BE2C (cell line): ENCODE measurements around the gene CDH4.

Source experiments
- DNase-seq: peaks from one replicate; pipeline ENCODE4 v3.0.0-alpha.2; 2020
- H3K27me3 ChIP-seq: fragments of 250-450 bp; sonication (Bioruptor Pico); 2 replicates; pipeline ENCODE4 v1.5.1; 2020; ENCODE audit warnings: mild to moderate bottlenecking
- H3K36me3 ChIP-seq: fragments of 250-450 bp; sonication (Bioruptor Pico); 2 replicates; pipeline ENCODE4 v1.5.1; 2020; ENCODE audit warnings: mild to moderate bottlenecking
- H3K4me1 ChIP-seq: fragments of 250-450 bp; sonication (Bioruptor Pico); 2 replicates; pipeline ENCODE4 v1.5.1; 2020
- H3K4me3 ChIP-seq: 2 replicates; pipeline ENCODE4 v1.5.1; 2011; ENCODE audit warnings: low read depth, low read length
- H3K9me3 ChIP-seq: fragments of 250-450 bp; sonication (Bioruptor Pico); 2 replicates; pipeline ENCODE4 v1.5.1; 2020
- CTCF ChIP-seq: IDR thresholded peaks from 2 replicates; pipeline ENCODE4 v1.5.1; 2012; ENCODE audit warnings: mild to moderate bottlenecking, low read depth, low read length

The CDH4 gene

GRCh38 chr20:61535536-61535935, 283.5 kb downstream of the CDH4 start:
- TF ChIP-seq CTCF = no peak
- Histone ChIP-seq H3K4me1 (no peaks in the 10 kb centered on the region), H3K27me3 (no peaks in the 10 kb centered on the region)

GRCh38 chr20:61535956-61536355, 283.9 kb downstream of the CDH4 start:
- DNase-seq = no peak
- TF ChIP-seq CTCF = no peak
- Histone ChIP-seq H3K4me1 (no peaks in the 10 kb centered on the region), H3K27me3 (no peaks in the 10 kb centered on the region), H3K4me3 (no peak overlapping the region), H3K9me3 (no peaks in the 10 kb centered on the region), H3K36me3 (no peaks in the 10 kb centered on the region)

More at GRCh38 chr20:61535536-61535935, 283.5 kb downstream of the CDH4 start:
- no peak overlapping the region for H3K4me3 ChIP-seq
- H3K36me3 ChIP-seq = no peaks in the 10 kb centered on the region
- DNase-seq = no peak
- H3K9me3 ChIP-seq = no peaks in the 10 kb centered on the region

GRCh38 chr20:61536671-61537070, 284.6 kb downstream of the CDH4 start:
- Histone ChIP-seq H3K4me3 (no peak overlapping the region), H3K4me1 (no peaks in the 10 kb centered on the region), H3K27me3 (no peaks in the 10 kb centered on the region), H3K9me3 (no peaks in the 10 kb centered on the region), H3K36me3 (no peaks in the 10 kb centered on the region)
- no peak for TF ChIP-seq CTCF
- no peak for DNase-seq

- no peak for TF ChIP-seq CTCF
- Histone ChIP-seq H3K4me3 (no peak overlapping the region), H3K36me3 (no peaks in the 10 kb centered on the region), H3K9me3 (no peaks in the 10 kb centered on the region), H3K27me3 (no peaks in the 10 kb centered on the region), H3K4me1 (no peaks in the 10 kb centered on the region)
- no peak for DNase-seq
Observed at GRCh38 chr20:61537239-61538182, 285.4 kb downstream of the CDH4 start.

- Histone ChIP-seq H3K27me3 (no peaks in the 10 kb centered on the region), H3K4me3 (no peak overlapping the region), H3K4me1 (no peaks in the 10 kb centered on the region), H3K36me3 (no peaks in the 10 kb centered on the region), H3K9me3 (no peaks in the 10 kb centered on the region)
- no peak for TF ChIP-seq CTCF
- DNase-seq = no peak
Observed at GRCh38 chr20:61538183-61538942, 286.3 kb downstream of the CDH4 start.

- Histone ChIP-seq H3K9me3 (no peaks in the 10 kb centered on the region), H3K27me3 (no peaks in the 10 kb centered on the region), H3K4me3 (no peak overlapping the region), H3K36me3 (no peaks in the 10 kb centered on the region), H3K4me1 (no peaks in the 10 kb centered on the region)
- TF ChIP-seq CTCF = no peak
- no peak for DNase-seq
Observed at GRCh38 chr20:61538943-61539265, 286.8 kb downstream of the CDH4 start.
